Activated CD4-positive, alpha-beta T cell treated with anti-CD3 and anti-CD28 coated beads, Interleukin-2, amount 10 ng/mL, durations not matched to agents 24 days and 14 days (primary cell): Measurements from ENCODE around the gene SPRED2. TPM values are rescaled to one million over a fixed set of nuclear protein-coding genes. Genes with fewer than 3 reads are reported as not detected.

ENCODE experiments used
- DNase-seq: peaks from one replicate; pipeline ENCODE4 v3.0.0; 2022
- H3K27ac Mint-ChIP-seq: one replicate; pipeline ENCODE4 v1.8.0; 2022; ENCODE audit warnings: mild to moderate bottlenecking, mixed read lengths
- H3K27me3 Mint-ChIP-seq: one replicate; pipeline ENCODE4 v1.8.0; 2022; ENCODE audit warnings: mixed read lengths
- H3K36me3 Mint-ChIP-seq: one replicate; pipeline ENCODE4 v1.8.0; 2022; ENCODE audit warnings: low read depth, mild to moderate bottlenecking, mixed read lengths
- H3K4me1 Mint-ChIP-seq: one replicate; pipeline ENCODE4 v1.8.0; 2021; ENCODE audit warnings: mixed read lengths
- H3K4me3 Mint-ChIP-seq: one replicate; pipeline ENCODE4 v1.8.0; 2022; ENCODE audit warnings: mild to moderate bottlenecking, moderate library complexity, mixed read lengths
- H3K9me3 Mint-ChIP-seq: one replicate; pipeline ENCODE4 v1.8.0; 2021; ENCODE audit warnings: mixed read lengths
- intact Hi-C: fragments of 100-400 bp; cut with micrococcal nuclease; formaldehyde crosslinking; loops from one replicate; pipeline ENCODE4 v1.15.1; 2023
- total RNA-seq: library from RNA; stranded (reverse); gene quantifications from 2 replicates; pipeline ENCODE4 v1.2.3, GENCODE V29; 2022

Gene SPRED2
- total RNA-seq, 1 donor from 2014 or later = 9.2 TPM

DNA sequence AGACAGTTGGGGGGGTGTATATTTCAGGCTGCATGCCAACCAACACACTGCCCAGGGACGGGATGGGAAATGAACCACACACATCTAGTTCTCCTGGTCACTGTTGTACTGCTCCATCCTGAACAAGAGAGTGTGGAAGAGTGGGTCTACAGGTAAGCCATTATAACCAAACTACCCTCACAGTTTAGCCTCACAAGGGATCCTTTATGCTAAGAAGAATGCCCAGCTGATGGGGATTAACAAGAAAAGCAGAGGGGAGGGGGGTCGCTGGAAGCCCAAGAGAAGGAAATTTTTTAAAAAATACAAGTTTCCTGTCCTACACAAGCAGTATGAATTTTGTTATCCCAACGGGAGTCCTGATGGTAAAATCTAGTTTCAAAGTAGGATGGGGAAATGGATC is 16.1 kb downstream of the SPRED2 start:
- H3K27me3 Mint-ChIP-seq = no peaks in the 10 kb centered on the region
- H3K9me3 Mint-ChIP-seq = peaks cover 7% of the 10 kb centered on the region
- peaks cover 26% of the 10 kb centered on the region for H3K4me1 Mint-ChIP-seq
- peaks cover 2% of the 10 kb centered on the region for H3K36me3 Mint-ChIP-seq
- DNase-seq = no peak
- intact Hi-C loops = loop anchor here (2.0 to 5.0 kb wide), 3 partner anchors 14 to 34 kb away; no protein-coding TSS in a partner anchor
- H3K4me3 Mint-ChIP-seq = no peak overlapping the region
- peak overlapping the region; percentile 25 for H3K27ac Mint-ChIP-seq

DNA sequence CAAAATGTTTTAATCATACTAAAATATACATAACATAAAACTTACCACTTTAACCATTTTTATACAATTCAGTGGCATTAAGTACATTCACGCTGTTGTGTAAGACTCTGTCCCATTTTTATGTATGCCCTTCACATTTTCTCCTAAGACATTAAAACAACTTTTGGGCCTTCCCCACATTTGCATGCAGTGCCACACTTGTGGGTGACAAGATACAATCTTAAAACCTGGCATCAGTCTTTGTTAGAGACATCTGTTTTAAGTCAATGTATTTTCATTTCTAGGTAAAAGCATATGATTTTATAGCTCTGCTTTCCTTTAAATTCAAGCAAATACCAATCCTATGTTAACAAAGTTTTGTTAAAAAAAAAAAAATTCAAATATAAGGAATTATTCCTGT is 17.3 kb downstream of the SPRED2 start:
- no peak for DNase-seq
- Mint-ChIP-seq H3K9me3 (no peaks in the 10 kb centered on the region), H3K4me1 (peaks cover 17% of the 10 kb centered on the region), H3K4me3 (no peak overlapping the region), H3K36me3 (no peaks in the 10 kb centered on the region), H3K27me3 (no peaks in the 10 kb centered on the region), H3K27ac (no peak overlapping the region)
- intact Hi-C loops = loop anchor here (5.0 kb wide), 1 partner anchor 33 kb away; no protein-coding TSS in a partner anchor

- Mint-ChIP-seq H3K27me3 (peaks cover 2% of the 10 kb centered on the region), H3K4me1 (peaks cover 17% of the 10 kb centered on the region), H3K9me3 (no peaks in the 10 kb centered on the region), H3K36me3 (no peaks in the 10 kb centered on the region), H3K27ac (no peak overlapping the region), H3K4me3 (no peak overlapping the region)
- no peak for DNase-seq
- intact Hi-C loops = no loop called here
Measured at GRCh38 chr2:65413610-65414009, 18.8 kb downstream of the SPRED2 start.

DNA sequence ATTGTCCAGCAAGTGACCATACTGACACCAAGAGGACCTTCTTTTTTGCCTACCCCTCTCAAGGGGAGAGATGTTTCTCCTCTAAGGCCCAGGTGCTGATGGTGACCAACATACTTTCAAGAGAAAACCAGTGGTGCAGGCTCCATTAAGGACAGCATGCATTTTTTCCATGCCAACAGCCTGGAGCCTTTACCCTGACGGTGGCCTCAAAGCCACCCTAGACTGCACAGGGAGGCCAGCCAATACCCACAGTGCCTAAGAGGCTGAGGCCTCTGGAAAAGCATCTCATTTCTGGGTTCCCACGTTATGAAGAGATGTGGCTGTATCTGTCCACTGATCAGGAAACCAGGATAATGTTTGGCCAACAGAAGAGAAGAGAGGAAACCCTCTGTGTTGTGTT is 19.3 kb downstream of the SPRED2 start:
- peaks cover 14% of the 10 kb centered on the region for H3K4me1 Mint-ChIP-seq
- H3K27me3 Mint-ChIP-seq = peaks cover 2% of the 10 kb centered on the region
- no peak for DNase-seq
- no peak overlapping the region for H3K4me3 Mint-ChIP-seq
- H3K27ac Mint-ChIP-seq = no peak overlapping the region
- no peaks in the 10 kb centered on the region for H3K9me3 Mint-ChIP-seq
- H3K36me3 Mint-ChIP-seq = no peaks in the 10 kb centered on the region
- intact Hi-C loops = no loop called here

DNA sequence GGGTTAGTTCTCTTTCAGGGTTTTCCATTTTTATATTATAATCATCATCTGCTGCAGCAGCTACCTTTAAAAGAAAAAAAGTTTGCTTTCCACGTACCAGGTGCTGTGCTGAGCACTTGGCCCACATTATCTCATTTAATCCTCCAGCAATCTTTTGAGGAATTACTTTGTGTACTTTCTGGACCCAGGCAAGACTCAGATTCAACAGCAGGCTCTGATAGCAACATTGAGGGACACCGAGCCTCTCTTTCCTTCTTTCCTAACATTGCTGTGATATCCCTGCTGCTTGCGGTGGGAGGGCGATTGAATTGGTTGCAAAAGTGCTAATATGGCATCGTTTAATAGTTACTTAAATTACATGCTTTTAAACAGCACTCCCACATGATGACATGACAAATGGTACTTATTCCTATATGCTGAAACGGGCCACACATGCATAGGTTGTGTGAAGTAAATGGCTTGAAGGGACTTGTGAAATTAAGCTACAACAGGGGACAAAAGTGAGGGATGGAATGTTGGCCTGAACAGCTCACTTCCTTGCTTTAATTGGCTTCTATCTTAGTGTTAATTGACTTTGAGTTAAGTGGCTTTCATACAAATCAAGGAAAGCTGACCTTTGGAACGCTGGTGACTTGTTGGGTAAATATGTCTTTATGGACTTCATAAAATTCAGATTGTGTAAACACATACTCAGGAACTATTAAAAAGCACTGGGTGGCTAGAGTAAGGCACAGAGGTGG is 21.2 kb downstream of the SPRED2 start:
- no peak overlapping the region for H3K27ac Mint-ChIP-seq
- no peak for DNase-seq

GRCh38 chr2:65409045-65409444 is 23.4 kb downstream of the SPRED2 start:
- intact Hi-C loops = no loop called here
- no peaks in the 10 kb centered on the region for H3K9me3 Mint-ChIP-seq

More for the DNA sequence above, 21.2 kb downstream of the SPRED2 start:
- H3K4me3 Mint-ChIP-seq = no peak overlapping the region
- peaks cover 15% of the 10 kb centered on the region for H3K4me1 Mint-ChIP-seq
- H3K27me3 Mint-ChIP-seq = peaks cover 2% of the 10 kb centered on the region
- intact Hi-C loops = no loop called here
- H3K9me3 Mint-ChIP-seq = no peaks in the 10 kb centered on the region
- no peaks in the 10 kb centered on the region for H3K36me3 Mint-ChIP-seq

DNA sequence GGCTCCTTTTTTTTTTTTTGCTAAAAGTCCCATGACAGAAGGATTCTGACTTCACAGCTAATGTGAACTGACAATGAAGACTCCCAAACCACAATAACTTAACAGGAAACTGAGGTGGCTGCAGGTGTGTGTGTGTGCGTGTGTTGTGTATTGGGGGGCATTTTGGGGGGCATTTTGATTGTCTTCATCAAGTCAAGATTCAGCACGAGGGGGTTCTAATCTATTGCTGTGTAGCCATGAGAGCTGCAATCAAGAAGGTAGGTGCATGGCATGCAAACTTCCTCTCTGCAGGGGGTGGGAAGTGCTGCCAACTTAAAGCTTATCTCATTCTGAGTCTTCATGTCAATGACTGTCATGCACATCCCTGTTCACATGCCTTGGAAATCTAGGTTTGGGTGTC is 25.2 kb downstream of the SPRED2 start:
- Mint-ChIP-seq H3K9me3 (no peaks in the 10 kb centered on the region), H3K27me3 (peaks cover 2% of the 10 kb centered on the region), H3K4me3 (peak overlapping the region; percentile 5), H3K36me3 (no peaks in the 10 kb centered on the region), H3K4me1 (peaks cover 18% of the 10 kb centered on the region), H3K27ac (no peak overlapping the region)
- DNase-seq = no peak
- intact Hi-C loops = no loop called here

More at GRCh38 chr2:65409045-65409444, 23.4 kb downstream of the SPRED2 start:
- H3K4me1 Mint-ChIP-seq = peaks cover 18% of the 10 kb centered on the region
- no peak overlapping the region for H3K27ac Mint-ChIP-seq
- no peaks in the 10 kb centered on the region for H3K36me3 Mint-ChIP-seq
- no peak overlapping the region for H3K4me3 Mint-ChIP-seq
- peaks cover 2% of the 10 kb centered on the region for H3K27me3 Mint-ChIP-seq
- DNase-seq = no peak

- no peak for DNase-seq
- H3K27ac Mint-ChIP-seq = no peak overlapping the region
- H3K4me3 Mint-ChIP-seq = no peak overlapping the region
- H3K4me1 Mint-ChIP-seq = peaks cover 20% of the 10 kb centered on the region
- peaks cover 4% of the 10 kb centered on the region for H3K27me3 Mint-ChIP-seq
- no peaks in the 10 kb centered on the region for H3K9me3 Mint-ChIP-seq
- intact Hi-C loops = no loop called here
- no peaks in the 10 kb centered on the region for H3K36me3 Mint-ChIP-seq
Measured at GRCh38 chr2:65404988-65405697, 27.3 kb downstream of the SPRED2 start.

GRCh38 chr2:65403529-65403915 is 28.9 kb downstream of the SPRED2 start:
- no peaks in the 10 kb centered on the region for H3K36me3 Mint-ChIP-seq
- no peak overlapping the region for H3K4me3 Mint-ChIP-seq
- intact Hi-C loops = no loop called here
- peaks cover 1% of the 10 kb centered on the region for H3K27me3 Mint-ChIP-seq
- peaks cover under 1% of the 10 kb centered on the region for H3K9me3 Mint-ChIP-seq
- DNase-seq = no peak
- H3K27ac Mint-ChIP-seq = no peak overlapping the region
- peaks cover 21% of the 10 kb centered on the region for H3K4me1 Mint-ChIP-seq

GRCh38 chr2:65402780-65403528 is 29.4 kb downstream of the SPRED2 start:
- Mint-ChIP-seq H3K4me1 (peaks cover 25% of the 10 kb centered on the region), H3K27ac (no peak overlapping the region), H3K9me3 (peaks cover 5% of the 10 kb centered on the region), H3K4me3 (no peak overlapping the region), H3K27me3 (peaks cover 1% of the 10 kb centered on the region), H3K36me3 (peaks cover 4% of the 10 kb centered on the region)
- intact Hi-C loops = no loop called here
- no peak for DNase-seq

DNA sequence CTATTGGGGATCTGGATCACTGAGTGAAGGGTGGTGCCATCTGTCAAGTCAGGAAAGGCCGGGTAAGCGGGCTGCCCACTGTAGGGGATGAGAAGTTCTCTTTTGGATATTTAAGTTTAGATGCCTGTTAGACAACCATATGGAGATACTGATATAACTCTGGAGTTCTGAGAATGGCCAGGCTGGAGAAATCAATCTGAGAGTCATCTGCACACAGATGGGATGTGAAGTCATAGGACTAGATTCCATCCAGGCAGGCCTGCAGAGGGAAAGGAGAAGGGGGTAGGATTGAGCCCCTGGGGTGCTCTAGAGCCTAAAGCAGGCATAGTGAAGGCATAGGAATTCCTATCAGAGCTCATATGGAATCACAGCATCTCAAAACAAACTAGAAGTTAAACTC is 30.1 kb downstream of the SPRED2 start:
- no peak for DNase-seq
- intact Hi-C loops = no loop called here
- Mint-ChIP-seq H3K9me3 (peaks cover 5% of the 10 kb centered on the region), H3K4me3 (no peak overlapping the region), H3K27me3 (peaks cover 1% of the 10 kb centered on the region), H3K36me3 (peaks cover 4% of the 10 kb centered on the region), H3K4me1 (peaks cover 24% of the 10 kb centered on the region), H3K27ac (no peak overlapping the region)

GRCh38 chr2:65397122-65397521 is 35.3 kb downstream of the SPRED2 start:
- Mint-ChIP-seq H3K9me3 (peaks cover 5% of the 10 kb centered on the region), H3K4me3 (peak overlapping the region; percentile 24), H3K36me3 (peaks cover 6% of the 10 kb centered on the region), H3K27ac (peak overlapping the region; percentile 81), H3K27me3 (peaks cover 5% of the 10 kb centered on the region), H3K4me1 (peaks cover 46% of the 10 kb centered on the region)
- DNase-seq = no peak
- intact Hi-C loops = loop anchor here (2.0 kb wide), 1 partner anchor 20 kb away; no protein-coding TSS in a partner anchor

DNA sequence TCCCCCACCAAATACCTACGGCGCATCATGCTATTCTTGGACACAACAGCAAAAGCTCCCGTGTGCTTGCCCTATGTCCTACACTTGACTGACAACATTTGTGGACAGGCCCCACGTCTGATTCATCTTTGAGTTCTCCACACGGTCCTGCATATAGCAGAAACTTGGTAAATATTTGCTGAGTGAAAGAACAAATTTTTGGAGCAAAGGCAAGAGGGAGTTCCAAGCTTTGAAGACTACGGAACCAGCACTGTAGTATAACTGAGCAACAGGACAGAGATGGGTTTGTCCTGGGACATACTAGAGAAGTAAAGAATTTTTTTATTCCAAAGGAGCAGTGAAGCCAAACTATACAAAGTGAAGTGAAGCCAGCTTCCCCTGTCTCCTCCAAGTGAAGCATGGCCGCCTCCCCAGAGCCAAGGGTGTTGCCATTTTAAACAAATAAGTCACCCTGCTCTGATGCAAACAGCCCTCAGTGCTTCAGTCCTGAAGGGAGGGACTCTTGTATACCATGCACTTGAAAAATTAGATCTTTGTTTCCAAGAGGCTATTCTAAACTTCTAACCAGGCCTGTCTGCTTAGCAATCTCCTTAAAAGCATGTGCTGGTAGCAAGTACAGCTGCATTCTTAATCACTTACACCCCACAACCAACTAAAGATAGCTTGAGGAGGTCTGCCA is 35.9 kb downstream of the SPRED2 start:
- no peak for DNase-seq
- no peak overlapping the region for H3K4me3 Mint-ChIP-seq
- H3K27ac Mint-ChIP-seq = no peak overlapping the region
- peaks cover 6% of the 10 kb centered on the region for H3K36me3 Mint-ChIP-seq
- H3K4me1 Mint-ChIP-seq = peaks cover 46% of the 10 kb centered on the region
- peaks cover 5% of the 10 kb centered on the region for H3K9me3 Mint-ChIP-seq
- peaks cover 5% of the 10 kb centered on the region for H3K27me3 Mint-ChIP-seq
- intact Hi-C loops = loop anchor here (2.0 kb wide), 1 partner anchor 20 kb away; no protein-coding TSS in a partner anchor
